ENCODE measurements around the gene VAV2. TPM values are rescaled to one million over a fixed set of nuclear protein-coding genes. Genes with fewer than 3 reads are reported as not detected.

VAV2 gene
- total RNA-seq, 1 donor from 2014 or later, result 8.3 TPM

DNA sequence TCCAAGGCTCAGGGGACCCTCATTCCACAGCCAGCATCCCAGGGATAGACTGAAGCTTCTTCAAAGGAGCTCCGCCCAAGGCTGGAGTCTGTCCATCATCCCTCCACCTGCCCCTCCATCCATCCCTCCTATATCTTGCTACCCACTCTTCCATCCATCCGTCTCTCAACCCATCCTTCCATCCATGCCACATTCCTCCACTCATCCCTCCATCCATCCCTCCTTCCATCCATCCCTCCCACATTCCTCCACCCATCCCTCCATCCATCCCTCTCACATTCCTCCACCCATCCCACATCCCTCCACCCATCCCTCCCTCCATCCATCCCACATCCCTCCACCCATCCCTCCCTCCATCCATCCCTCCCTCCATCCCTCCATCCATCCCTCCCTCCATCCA, 5.5 kb upstream of the VAV2 start:
- H3K4me3 ChIP-seq, result no peak overlapping the region

DNA sequence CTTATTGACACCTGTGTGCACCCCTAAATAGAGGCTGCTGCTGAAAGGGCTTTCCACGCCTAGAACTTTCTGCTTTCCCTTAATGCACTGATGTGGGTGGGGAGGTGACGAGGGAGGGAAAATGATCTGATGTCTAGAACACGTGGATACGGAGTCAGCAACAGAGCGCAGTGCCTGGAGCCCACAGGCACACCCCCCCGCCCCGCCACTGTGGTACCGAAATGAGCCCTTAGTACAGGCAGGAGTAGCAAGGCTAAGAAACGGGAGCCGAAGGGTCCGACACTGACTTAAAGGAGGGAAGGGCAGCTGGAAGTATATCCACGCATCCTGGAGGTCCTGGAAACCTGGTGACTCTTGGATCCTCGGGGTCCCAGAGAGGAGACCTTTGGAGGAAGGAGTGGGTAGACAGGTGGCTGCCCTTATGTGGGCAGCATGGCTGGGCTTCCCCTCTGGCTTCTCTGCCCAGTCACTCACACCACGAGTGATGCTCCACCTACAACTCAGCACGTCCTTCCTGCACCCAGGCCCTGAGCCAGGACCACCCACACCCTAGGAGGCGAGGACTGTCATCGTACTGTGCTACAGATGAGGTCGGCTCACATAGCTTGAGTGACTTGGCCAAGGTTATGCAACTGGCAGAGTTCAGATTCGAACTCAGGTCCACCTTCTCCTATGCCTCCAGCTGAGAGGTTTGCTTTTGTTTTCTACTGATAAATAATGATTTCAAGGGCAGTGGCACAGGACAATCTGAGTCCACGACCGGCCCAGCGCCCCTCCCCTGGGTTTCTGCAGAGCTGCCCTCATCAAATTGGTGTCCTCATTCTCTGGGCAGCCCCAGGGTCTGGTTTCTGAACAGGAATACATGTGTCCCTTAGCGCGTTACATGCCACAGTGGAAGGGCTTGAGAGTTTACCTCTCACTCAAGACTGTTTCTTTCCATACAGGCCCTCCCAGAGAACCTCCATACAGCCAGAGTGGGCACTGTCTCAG, 4.7 kb upstream of the VAV2 start:
- Histone ChIP-seq H3K4me1 (peaks cover 11% of the 10 kb centered on the region), H3K36me3 (no peaks in the 10 kb centered on the region), H3K4me3 (no peak overlapping the region), H3K27ac (no peak overlapping the region), H3K27me3 (no peaks in the 10 kb centered on the region), H3K9me3 (no peaks in the 10 kb centered on the region)
- intact Hi-C loops (cut with DNase I), result no loop called here
- DNase-seq (ENCODE audit: extremely low spot score in 2 of 2), result no peak
- TF ChIP-seq POLR2AphosphoS5 (IDR thresholded peaks at IDR 0.05; ENCODE audit: insufficient read depth in 1 of 2, low read depth in 1 of 2) (no peak), CTCF (IDR thresholded peaks at IDR 0.05) (no peak), POLR2A (IDR thresholded peaks at IDR 0.05) (no peak)

More for the DNA sequence above, 5.5 kb upstream of the VAV2 start:
- intact Hi-C loops (cut with DNase I), result no loop called here
- Histone ChIP-seq H3K36me3 (no peaks in the 10 kb centered on the region), H3K9me3 (no peaks in the 10 kb centered on the region), H3K27ac (no peak overlapping the region), H3K27me3 (no peaks in the 10 kb centered on the region), H3K4me1 (peaks cover 11% of the 10 kb centered on the region)
- no peak for DNase-seq (ENCODE audit: extremely low spot score in 2 of 2)
- no peak for TF ChIP-seq POLR2A (IDR thresholded peaks at IDR 0.05)
- no peak for TF ChIP-seq POLR2AphosphoS5 (IDR thresholded peaks at IDR 0.05; ENCODE audit: insufficient read depth in 1 of 2, low read depth in 1 of 2)
- TF ChIP-seq CTCF (IDR thresholded peaks at IDR 0.05), result no peak

GRCh38 chr9:133995012-133995896, 3.1 kb upstream of the VAV2 start:
- peaks cover 21% of the 10 kb centered on the region for H3K4me1 ChIP-seq
- H3K36me3 ChIP-seq, result no peaks in the 10 kb centered on the region
- H3K27ac ChIP-seq, result no peak overlapping the region
- TF ChIP-seq POLR2A (IDR thresholded peaks at IDR 0.05), result no peak
- DNase-seq (ENCODE audit: extremely low spot score in 2 of 2), result no peak
- H3K4me3 ChIP-seq, result no peak overlapping the region
- intact Hi-C loops (cut with DNase I), result no loop called here
- no peaks in the 10 kb centered on the region for H3K27me3 ChIP-seq
- no peaks in the 10 kb centered on the region for H3K9me3 ChIP-seq

DNA sequence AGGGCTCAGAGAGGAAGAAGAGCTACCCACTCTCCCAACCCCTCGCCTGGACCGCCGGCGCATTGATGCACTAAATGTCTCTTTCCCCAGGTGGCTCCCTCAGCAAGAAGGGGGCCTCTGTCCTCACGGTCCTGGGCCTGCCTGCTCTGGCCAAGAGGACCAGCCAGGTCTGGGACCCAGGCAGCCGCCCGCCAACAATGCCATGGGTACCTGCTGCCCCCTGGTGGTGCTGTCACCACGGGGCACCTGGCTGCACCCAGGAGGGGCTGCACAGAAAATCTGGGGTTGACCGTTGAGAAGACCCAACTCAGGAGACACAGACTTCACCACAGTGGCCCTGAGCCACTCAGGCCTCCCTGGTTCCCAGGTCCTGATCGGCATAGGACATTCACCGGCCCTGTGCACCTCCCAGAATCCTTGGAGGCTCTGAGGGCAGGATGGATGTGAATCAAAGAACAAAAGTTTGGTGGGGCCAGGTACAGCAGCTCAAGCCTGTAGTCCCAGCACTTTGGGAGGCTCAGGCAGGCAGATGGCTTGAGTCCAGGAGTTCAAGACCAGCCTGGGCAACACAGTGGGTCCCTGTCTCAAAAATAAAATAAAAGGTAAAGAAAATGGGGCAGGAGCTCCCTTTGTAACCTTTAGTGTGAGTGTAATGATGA, 2.4 kb upstream of the VAV2 start:
- intact Hi-C loops (cut with DNase I), result no loop called here

More for the DNA sequence above, 2.4 kb upstream of the VAV2 start:
- Histone ChIP-seq H3K27me3 (no peaks in the 10 kb centered on the region), H3K4me3 (no peak overlapping the region), H3K4me1 (peaks cover 25% of the 10 kb centered on the region), H3K9me3 (no peaks in the 10 kb centered on the region), H3K36me3 (no peaks in the 10 kb centered on the region), H3K27ac (peak overlapping the region; percentile 88)
- TF ChIP-seq POLR2A (IDR thresholded peaks at IDR 0.05), result no peak
- peak; percentile 99 for TF ChIP-seq CTCF (IDR thresholded peaks at IDR 0.05)
- TF ChIP-seq POLR2AphosphoS5 (IDR thresholded peaks at IDR 0.05; ENCODE audit: insufficient read depth in 1 of 2, low read depth in 1 of 2), result peak in 1 of 2 donors; percentile 26
- no peak for DNase-seq (ENCODE audit: extremely low spot score in 2 of 2)
